Neural cell (in vitro differentiated cells): ENCODE data around the gene ADGRG7. TPM values are rescaled to one million over a fixed set of nuclear protein-coding genes. Genes with fewer than 3 reads are reported as not detected.

Source experiments
- H2AFZ ChIP-seq: fragments of 200-600, 300-800 bp; sonication (generic), shearing (Covaris generic); 2 replicates; pipeline ENCODE4 v1.6.0; 2014; ENCODE audit warnings: low read depth, mild to moderate bottlenecking, antibody characterized with exemption, low read length, moderate library complexity
- H3F3A ChIP-seq: fragments of 200-600 bp; shearing (Covaris generic); 2 replicates; pipeline ENCODE4 v1.6.1; 2016; ENCODE audit warnings: mild to moderate bottlenecking, moderate library complexity, mixed read lengths, antibody characterized with exemption, low read length; ENCODE audit not compliant: insufficient read depth, poor library complexity, severe bottlenecking
- H3K27ac ChIP-seq: fragments of 200-600, 300-800 bp; sonication (generic), shearing (Covaris generic); 2 replicates; pipeline ENCODE4 v1.5.1; 2014; ENCODE audit warnings: mild to moderate bottlenecking, low read length, moderate library complexity
- H3K27me3 ChIP-seq: fragments of 300-800, 200-600 bp; sonication (generic), shearing (Covaris generic); 2 replicates; pipeline ENCODE4 v1.6.0; 2014; ENCODE audit warnings: mild to moderate bottlenecking, low read depth, low read length, moderate library complexity; ENCODE audit not compliant: insufficient read depth
- H3K36me3 ChIP-seq: fragments of 300-800, 200-600 bp; sonication (generic), shearing (Covaris generic); 2 replicates; pipeline ENCODE4 v1.5.1; 2014; ENCODE audit warnings: mild to moderate bottlenecking, antibody characterized with exemption, low read length, moderate library complexity; ENCODE audit not compliant: insufficient read depth
- H3K4me2 ChIP-seq: fragments of 300-800, 200-600 bp; sonication (generic), shearing (Covaris generic); 2 replicates; pipeline ENCODE4 v1.6.0; 2014; ENCODE audit warnings: mild to moderate bottlenecking, low read length
- H3K4me3 ChIP-seq: fragments of 300-800, 200-600 bp; sonication (generic), shearing (Covaris generic); 2 replicates; pipeline ENCODE4 v1.5.1; 2014; ENCODE audit warnings: mild to moderate bottlenecking, low read length, moderate library complexity
- H3K79me2 ChIP-seq: fragments of 200-600 bp; shearing (Covaris generic); replicated peaks from 2 replicates; pipeline ENCODE4 v1.6.0; 2014; ENCODE audit warnings: mild to moderate bottlenecking, low read length, moderate library complexity; ENCODE audit not compliant: insufficient read depth
- H3K9ac ChIP-seq: fragments of 300-800, 200-600 bp; sonication (generic), shearing (Covaris generic); 2 replicates; pipeline ENCODE4 v1.6.1; 2016; ENCODE audit warnings: mild to moderate bottlenecking, low read length, mixed read lengths
- H3K9me2 ChIP-seq: fragments of 200-600 bp; shearing (Covaris generic); 2 replicates; pipeline ENCODE4 v1.6.1; 2016; ENCODE audit warnings: mild to moderate bottlenecking, low read length, mixed read lengths; ENCODE audit not compliant: insufficient read depth
- H3K9me3 ChIP-seq: fragments of 200-600, 300-800 bp; sonication (generic), shearing (Covaris generic); 2 replicates; pipeline ENCODE4 v1.6.1; 2016; ENCODE audit warnings: mild to moderate bottlenecking, mixed run types, low read length, moderate library complexity, mixed read lengths
- H4K20me1 ChIP-seq: fragments of 200-600 bp; shearing (Covaris generic); 2 replicates; pipeline ENCODE4 v1.6.1; 2016; ENCODE audit warnings: mild to moderate bottlenecking, mixed run types; ENCODE audit not compliant: insufficient read depth
- EP300 ChIP-seq: fragments of 450-650 bp; conservative IDR thresholded peaks from 2 replicates; pipeline ENCODE4 v1.6.1; 2014; ENCODE audit warnings: antibody characterized with exemption, mild to moderate bottlenecking, moderate library complexity; ENCODE audit not compliant: poor library complexity, severe bottlenecking
- EZH2 ChIP-seq: fragments of 200-600, 300-800 bp; shearing (Covaris generic), sonication (generic); IDR thresholded peaks from 2 replicates; pipeline ENCODE4 v1.6.1; 2014; ENCODE audit warnings: antibody characterized with exemption, low read length, borderline replicate concordance, mild to moderate bottlenecking; ENCODE audit not compliant: insufficient read depth, poor library complexity, severe bottlenecking
- MXI1 ChIP-seq: fragments of 450-650 bp; conservative IDR thresholded peaks from 2 replicates; pipeline ENCODE4 v1.6.1; 2014; ENCODE audit warnings: antibody characterized with exemption, mild to moderate bottlenecking; ENCODE audit not compliant: poor library complexity, severe bottlenecking
- POLR2AphosphoS5 ChIP-seq: IDR thresholded peaks from 2 replicates; pipeline ENCODE4 v1.6.1; 2012
- RAD21 ChIP-seq: fragments of 450-650 bp; conservative IDR thresholded peaks from 2 replicates; pipeline ENCODE4 v1.6.1; 2014; ENCODE audit warnings: antibody characterized with exemption, mild to moderate bottlenecking, moderate library complexity
- SMC3 ChIP-seq: fragments of 450-650 bp; conservative IDR thresholded peaks from 2 replicates; pipeline ENCODE4 v1.6.1; 2014; ENCODE audit warnings: antibody characterized with exemption, mild to moderate bottlenecking, moderate library complexity; ENCODE audit not compliant: poor library complexity
- TAF1 ChIP-seq: IDR thresholded peaks from 2 replicates; pipeline ENCODE4 v1.6.1; 2012; ENCODE audit warnings: low read depth
- polyA plus RNA-seq: library from polyadenylated mRNA; depleted of rRNA; stranded (reverse); fragments of >200 nt; gene quantifications from 2 replicates; pipeline ENCODE4 v1.2.3, GENCODE V29; 2014
- TF ChIP-seq, protein P1 (sequence below): fragments of 450-650 bp; IDR thresholded peaks from 2 replicates; pipeline ENCODE4 v1.5.1; 2014; ENCODE audit warnings: antibody characterized with exemption, mild to moderate bottlenecking, moderate library complexity; ENCODE audit not compliant: poor library complexity, severe bottlenecking
- TF ChIP-seq, protein P2 (sequence below): IDR thresholded peaks from 2 replicates; pipeline ENCODE4 v1.6.1; 2012; ENCODE audit warnings: borderline replicate concordance

Gene ADGRG7
- polyA plus RNA-seq, 1 donor from 2014 or later = not detected

DNA sequence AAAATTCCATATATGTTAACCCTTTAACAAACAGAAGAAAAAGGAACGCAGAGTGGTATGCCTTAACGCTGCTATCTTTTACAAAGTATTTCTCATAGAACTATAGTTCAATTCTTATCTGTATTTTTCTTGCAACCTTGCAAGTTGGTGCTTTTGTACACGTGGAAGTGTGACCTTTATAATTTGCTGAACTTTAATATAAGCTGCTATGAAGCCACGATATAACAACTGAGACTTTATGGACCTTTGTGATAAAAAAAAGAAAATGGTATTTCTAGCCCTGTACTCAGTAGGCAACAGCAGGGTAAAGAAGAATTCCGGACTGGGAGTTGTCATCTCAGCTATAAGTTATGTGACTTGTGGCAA is 93.6 kb downstream of the ADGRG7 start:
- H3K9me3 ChIP-seq = no peaks in the 10 kb centered on the region
- no peaks in the 10 kb centered on the region for H3K79me2 ChIP-seq
- TF ChIP-seq POLR2AphosphoS5 = no peak
- no peak for TF ChIP-seq RAD21
- TF ChIP-seq, protein P1, sequence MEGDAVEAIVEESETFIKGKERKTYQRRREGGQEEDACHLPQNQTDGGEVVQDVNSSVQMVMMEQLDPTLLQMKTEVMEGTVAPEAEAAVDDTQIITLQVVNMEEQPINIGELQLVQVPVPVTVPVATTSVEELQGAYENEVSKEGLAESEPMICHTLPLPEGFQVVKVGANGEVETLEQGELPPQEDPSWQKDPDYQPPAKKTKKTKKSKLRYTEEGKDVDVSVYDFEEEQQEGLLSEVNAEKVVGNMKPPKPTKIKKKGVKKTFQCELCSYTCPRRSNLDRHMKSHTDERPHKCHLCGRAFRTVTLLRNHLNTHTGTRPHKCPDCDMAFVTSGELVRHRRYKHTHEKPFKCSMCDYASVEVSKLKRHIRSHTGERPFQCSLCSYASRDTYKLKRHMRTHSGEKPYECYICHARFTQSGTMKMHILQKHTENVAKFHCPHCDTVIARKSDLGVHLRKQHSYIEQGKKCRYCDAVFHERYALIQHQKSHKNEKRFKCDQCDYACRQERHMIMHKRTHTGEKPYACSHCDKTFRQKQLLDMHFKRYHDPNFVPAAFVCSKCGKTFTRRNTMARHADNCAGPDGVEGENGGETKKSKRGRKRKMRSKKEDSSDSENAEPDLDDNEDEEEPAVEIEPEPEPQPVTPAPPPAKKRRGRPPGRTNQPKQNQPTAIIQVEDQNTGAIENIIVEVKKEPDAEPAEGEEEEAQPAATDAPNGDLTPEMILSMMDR = no peak
- H3K36me3 ChIP-seq = no peaks in the 10 kb centered on the region
- no peaks in the 10 kb centered on the region for H3K27me3 ChIP-seq
- H3K9me2 ChIP-seq = no peaks in the 10 kb centered on the region
- no peak overlapping the region for H3K4me3 ChIP-seq
- H4K20me1 ChIP-seq = no peaks in the 10 kb centered on the region
- H3F3A ChIP-seq = no peaks in the 10 kb centered on the region
- H3K9ac ChIP-seq = no peak overlapping the region
- no peak overlapping the region for H3K27ac ChIP-seq
- no peak overlapping the region for H2AFZ ChIP-seq
- no peak overlapping the region for H3K4me2 ChIP-seq

DNA sequence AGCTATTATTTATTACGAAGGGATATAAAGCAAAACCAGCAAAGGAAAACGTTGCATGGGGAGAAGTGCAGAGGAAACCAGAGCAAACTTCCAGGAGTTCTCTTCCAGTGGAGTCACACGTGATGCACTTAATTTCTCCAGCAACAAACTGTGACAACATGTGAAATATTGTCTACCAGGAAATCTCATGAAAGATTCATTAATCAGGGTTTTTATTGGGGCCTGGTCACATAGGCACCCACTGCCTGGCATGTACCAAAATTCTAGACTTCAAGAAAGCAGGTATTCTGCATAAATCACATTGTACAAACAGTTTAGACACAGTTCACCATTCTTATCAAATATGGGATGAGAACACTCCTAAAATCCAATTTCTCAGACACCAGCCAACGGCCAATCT is 94.5 kb downstream of the ADGRG7 start:
- TF ChIP-seq MXI1 (no peak), TAF1 (no peak), SMC3 (no peak), RAD21 (no peak), EP300 (no peak), EZH2 (no peak), POLR2AphosphoS5 (no peak)
- TF ChIP-seq, protein P1 = no peak
- TF ChIP-seq, protein P2, sequence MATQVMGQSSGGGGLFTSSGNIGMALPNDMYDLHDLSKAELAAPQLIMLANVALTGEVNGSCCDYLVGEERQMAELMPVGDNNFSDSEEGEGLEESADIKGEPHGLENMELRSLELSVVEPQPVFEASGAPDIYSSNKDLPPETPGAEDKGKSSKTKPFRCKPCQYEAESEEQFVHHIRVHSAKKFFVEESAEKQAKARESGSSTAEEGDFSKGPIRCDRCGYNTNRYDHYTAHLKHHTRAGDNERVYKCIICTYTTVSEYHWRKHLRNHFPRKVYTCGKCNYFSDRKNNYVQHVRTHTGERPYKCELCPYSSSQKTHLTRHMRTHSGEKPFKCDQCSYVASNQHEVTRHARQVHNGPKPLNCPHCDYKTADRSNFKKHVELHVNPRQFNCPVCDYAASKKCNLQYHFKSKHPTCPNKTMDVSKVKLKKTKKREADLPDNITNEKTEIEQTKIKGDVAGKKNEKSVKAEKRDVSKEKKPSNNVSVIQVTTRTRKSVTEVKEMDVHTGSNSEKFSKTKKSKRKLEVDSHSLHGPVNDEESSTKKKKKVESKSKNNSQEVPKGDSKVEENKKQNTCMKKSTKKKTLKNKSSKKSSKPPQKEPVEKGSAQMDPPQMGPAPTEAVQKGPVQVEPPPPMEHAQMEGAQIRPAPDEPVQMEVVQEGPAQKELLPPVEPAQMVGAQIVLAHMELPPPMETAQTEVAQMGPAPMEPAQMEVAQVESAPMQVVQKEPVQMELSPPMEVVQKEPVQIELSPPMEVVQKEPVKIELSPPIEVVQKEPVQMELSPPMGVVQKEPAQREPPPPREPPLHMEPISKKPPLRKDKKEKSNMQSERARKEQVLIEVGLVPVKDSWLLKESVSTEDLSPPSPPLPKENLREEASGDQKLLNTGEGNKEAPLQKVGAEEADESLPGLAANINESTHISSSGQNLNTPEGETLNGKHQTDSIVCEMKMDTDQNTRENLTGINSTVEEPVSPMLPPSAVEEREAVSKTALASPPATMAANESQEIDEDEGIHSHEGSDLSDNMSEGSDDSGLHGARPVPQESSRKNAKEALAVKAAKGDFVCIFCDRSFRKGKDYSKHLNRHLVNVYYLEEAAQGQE = no peak
- no peak overlapping the region for H2AFZ ChIP-seq
- H3K27me3 ChIP-seq = no peaks in the 10 kb centered on the region
- H3F3A ChIP-seq = peaks cover 3% of the 10 kb centered on the region
- no peaks in the 10 kb centered on the region for H3K9me2 ChIP-seq
- H4K20me1 ChIP-seq = no peaks in the 10 kb centered on the region
- no peak overlapping the region for H3K9ac ChIP-seq
- H3K4me3 ChIP-seq = no peak overlapping the region
- no peaks in the 10 kb centered on the region for H3K36me3 ChIP-seq
- no peaks in the 10 kb centered on the region for H3K79me2 ChIP-seq
- H3K9me3 ChIP-seq = no peaks in the 10 kb centered on the region
- H3K27ac ChIP-seq = no peak overlapping the region
- no peak overlapping the region for H3K4me2 ChIP-seq
